HG02870 (cell line): ENCODE measurements around the gene PTPRM.

ENCODE experiments used
- ATAC-seq: cut with Tn5 transposase; IDR thresholded peaks from one replicate; pipeline ENCODE4 v1.9.1; 2021; ENCODE audit warnings: mild to moderate bottlenecking, moderate library complexity; ENCODE audit not compliant: unreplicated experiment

The PTPRM gene

GRCh38 chr18:7624697-7625096 lies 57.6 kb downstream of the PTPRM start:
- no peak for ATAC-seq

DNA sequence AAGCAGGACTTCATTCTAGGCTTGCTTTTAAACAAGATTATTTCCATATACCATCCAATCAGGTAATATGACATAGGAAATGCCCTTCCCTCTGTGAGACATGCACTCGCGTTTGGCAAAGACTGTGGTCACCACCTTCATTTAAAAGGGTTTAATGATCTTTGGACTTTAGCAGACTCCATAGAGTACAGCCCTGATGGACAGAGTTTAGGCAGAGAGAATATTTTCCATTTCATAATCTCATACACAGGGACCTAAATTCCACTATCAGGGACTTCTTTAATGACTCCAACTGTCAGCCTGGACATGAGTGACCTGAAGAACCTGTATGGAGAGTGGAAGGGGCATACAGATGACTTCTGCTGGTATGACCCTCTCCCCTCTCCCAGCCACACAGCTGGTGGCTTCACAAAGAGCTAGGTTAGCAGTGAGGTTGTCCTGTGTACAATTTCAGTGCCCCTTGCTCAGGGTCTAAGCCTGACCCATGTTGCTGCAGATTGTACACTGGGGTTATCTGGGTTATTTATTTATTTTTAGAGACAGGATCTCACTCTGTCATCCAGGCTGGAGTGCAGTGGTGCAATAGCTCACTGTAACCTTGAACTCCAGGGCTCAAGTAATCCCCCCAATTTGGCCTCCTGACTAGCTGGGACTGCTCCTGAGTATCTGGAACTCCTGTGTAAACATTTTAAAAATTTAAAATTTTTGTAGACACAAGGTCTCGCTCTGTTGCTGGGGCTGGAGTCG lies 59.2 kb downstream of the PTPRM start:
- no peak for ATAC-seq

- no peak for ATAC-seq
These were observed 59.9 kb downstream of the PTPRM start for GRCh38 chr18:7626922-7627440.

DNA sequence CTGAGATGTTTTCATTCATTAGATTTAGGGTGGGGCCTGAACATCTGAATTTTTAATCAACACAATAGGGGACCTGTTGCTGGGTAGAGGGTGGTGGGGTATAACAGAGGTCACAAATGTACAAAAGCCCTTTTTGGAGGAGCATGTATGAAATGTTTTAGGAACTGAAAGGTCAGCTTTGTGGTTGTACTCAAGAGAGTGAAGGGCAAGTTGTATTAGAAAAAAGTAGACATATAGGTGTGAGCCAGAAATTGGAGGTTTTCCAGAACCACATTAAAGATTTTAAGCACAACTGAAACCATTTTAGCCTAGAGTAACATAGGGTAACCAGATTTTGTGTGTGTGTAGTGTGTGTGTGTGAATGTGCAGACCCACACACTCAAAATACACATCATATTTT lies 62.3 kb downstream of the PTPRM start:
- ATAC-seq = no peak

DNA sequence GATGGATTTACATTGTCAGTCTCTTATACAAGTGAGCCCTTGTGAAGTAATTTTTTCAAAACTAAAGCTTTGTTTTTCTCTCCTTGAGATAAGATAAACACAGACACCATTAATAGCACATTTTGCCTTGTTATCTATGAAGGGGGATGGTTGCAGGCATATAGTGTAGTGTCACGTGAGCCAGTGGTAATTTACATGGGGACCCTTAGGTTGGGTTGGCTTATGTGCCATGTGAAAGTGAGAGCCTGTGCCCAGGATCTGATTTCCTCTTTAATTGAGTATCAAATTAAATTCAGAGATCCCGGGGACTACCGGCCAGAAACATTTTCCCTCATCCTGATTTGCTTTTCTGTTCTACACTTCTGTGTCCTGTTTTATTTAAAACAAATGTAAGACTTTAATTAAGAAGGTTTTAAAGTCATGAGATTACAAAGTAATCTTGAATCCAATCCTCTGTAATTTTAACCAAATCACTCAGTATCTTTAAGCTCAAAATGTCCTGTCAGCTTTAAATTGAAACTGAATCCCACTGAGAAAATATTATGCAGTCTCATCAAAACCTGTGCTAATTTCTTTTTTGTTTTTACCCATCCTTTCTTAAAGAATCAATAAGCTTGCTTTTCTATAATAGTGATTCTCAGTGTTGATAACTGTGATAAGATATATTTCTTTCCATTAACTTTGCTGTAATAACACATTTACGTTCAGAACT lies 63.8 kb downstream of the PTPRM start:
- ATAC-seq = no peak

- ATAC-seq = no peak
These were observed 65.3 kb downstream of the PTPRM start for GRCh38 chr18:7632152-7633098.

- no peak for ATAC-seq
These were observed 66.1 kb downstream of the PTPRM start for GRCh38 chr18:7633171-7633570.

DNA sequence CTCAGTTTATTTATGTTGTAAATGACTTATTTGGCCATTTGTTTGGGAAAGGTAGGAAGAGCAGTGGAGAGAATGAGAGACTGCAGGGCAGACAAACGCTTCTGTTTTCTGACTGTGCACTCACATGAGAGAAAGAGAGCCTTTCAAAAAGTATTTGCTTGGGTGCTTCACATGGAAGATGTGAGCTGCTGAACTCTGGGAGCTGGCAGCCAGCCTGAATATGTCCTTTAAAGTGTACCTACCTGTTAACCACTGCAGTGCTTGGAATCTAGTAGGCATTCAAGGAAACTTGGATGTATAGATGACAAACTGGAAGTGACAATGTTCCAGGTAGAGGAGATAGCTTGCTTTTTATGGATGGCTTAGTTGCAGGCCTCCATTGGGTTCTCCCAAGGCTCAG lies 68.8 kb downstream of the PTPRM start:
- no peak for ATAC-seq

DNA sequence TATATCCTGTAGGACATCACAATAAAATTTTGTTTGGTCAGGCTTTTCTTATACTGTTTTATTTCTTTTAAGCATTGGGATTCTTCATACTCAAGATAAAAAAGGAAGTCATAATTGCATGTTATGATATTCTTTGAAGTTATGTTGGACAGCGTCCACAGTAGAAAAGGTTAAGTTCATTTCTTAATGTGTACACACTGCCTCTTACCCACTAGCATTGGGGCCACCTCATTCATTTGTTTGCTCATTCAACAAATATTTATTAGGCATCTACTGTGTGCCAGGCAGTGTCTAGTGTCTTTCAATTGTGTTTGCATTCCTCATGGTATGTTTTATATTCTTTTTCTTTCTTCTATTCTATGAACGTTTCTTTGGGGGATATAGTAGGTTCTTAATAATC lies 70.2 kb downstream of the PTPRM start:
- no peak for ATAC-seq

DNA sequence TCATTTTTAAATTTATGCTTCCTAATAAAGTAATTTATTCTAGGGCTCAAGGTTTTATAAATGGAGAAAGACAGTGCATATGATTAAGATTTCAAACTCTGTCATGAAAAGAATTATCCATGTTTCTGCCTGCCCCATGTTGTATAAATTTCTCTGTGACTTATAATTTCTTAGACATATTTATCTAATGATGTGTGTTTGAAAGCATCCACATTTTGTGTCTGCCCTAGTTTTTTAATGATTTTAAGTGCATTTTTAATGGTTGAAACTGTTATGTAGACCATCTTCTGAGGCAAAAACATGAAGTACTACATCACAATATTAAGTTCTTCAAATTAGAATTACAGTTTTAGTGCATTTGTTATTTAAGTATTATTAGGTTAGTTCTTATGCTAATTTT lies 71.2 kb downstream of the PTPRM start:
- no peak for ATAC-seq

GRCh38 chr18:7641813-7642212 lies 74.7 kb downstream of the PTPRM start:
- ATAC-seq = no peak

GRCh38 chr18:7642331-7642890 lies 75.3 kb downstream of the PTPRM start:
- no peak for ATAC-seq

GRCh38 chr18:7645756-7646155 lies 78.6 kb downstream of the PTPRM start:
- no peak for ATAC-seq

DNA sequence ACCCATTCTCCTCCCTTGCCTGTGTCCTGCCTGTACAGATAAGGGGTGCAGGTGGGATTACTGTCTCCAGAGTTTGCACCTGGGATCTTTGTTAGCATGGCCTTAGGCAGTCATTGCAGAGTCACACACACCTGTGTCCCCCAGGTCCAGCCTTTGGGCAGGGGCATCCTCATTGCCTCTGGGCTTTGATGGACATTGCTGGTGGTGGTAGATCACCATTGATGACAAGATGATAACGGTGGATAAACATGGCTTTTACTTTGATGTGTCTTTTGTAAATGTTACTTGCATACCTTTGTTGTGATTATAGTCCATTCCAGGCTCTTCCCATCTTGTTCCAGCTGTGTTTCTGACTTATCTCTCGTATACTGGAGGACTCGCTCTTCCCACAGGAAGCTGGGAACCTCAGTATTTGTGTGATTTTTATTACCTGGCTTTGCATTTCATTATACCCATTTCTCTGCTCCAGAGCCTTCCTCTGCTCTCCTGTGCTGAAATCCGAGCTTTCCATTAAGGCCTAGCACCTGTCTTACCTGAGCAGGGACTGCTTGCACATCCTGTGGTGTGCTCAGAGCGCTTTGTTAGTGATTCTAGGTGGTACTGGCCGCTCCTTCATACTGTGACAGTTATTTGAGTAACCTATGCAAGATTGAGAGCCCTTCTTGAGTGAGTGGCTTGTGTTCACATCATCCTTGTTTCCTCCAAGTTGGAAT lies 79.2 kb downstream of the PTPRM start:
- ATAC-seq = no peak

DNA sequence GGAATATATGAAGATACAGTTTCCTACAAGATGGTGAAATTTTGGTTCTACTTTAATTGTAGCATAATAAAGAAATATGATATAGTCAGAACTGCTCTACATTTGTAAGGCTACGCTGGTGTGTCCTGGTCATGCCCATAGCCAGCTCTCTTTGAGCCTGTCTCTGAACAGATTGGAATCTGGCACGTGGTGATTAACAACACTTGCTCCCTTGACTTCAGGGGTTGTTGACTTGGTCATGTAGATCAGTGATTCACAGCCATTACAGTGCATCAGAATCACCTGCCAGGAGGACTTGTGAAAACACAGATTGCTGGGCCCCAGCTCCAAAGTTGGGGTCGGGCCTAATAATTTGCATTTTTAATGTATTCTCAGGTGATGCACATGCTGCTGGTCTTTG lies 80.4 kb downstream of the PTPRM start:
- ATAC-seq = no peak

DNA sequence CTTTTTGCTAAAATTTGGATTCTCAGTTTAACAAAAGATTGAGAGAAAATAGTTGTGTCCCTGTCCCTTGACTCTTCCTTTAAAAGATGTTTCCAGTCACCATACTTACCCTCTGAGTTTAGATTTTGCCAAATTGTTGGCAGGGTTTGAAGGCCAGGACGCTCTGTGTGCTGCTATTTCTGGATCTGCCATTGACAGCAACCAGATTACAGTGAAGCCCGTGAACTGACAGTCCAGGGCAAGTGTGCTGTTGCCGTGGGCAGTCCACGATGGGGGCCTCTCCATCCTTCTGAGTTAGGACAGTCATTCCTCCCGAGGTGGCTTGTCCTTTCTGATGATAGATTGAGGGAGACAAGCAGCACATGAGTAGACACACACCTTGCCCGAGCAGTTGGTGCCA lies 89.9 kb downstream of the PTPRM start:
- no peak for ATAC-seq

GRCh38 chr18:7657937-7658336 lies 90.8 kb downstream of the PTPRM start:
- no peak for ATAC-seq

GRCh38 chr18:7658701-7659100 lies 91.6 kb downstream of the PTPRM start:
- ATAC-seq = no peak

DNA sequence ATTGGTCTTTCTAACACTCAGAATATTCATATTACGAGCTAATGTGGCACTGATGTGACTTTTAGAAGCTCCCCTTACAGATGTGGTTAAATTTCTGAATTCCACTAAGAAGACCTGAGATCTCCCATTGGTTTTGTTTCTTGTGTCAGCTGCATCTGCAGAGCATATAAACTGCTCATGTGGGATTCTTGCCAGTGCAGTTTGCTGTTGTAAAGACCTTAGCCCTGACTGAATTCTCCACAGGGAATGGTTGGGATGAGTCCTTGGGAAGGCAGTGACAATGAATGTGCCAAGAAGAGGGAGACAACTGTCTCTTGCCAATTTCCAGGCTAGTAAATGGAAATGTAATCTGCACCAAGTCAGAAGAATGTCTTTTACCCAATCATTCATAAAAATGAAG lies 94.1 kb downstream of the PTPRM start:
- no peak for ATAC-seq

DNA sequence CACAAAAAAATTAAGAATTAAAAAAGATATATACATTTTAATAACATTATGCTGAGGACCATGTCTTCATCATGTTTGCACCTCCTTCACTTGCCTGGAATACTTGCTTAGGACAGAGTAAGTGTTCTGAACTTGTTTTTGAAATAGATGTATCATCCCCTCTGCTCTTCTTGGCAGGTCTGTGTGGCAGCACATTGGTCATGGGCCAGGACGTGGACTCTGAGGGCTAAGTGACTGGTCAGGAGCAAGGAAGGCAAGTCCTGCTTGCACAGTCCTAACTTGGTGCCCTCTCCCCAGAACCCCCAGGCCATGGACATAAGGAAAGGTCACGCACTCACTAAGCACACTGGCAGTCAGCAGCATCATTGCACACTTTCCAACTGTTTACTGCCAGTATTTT lies 95.8 kb downstream of the PTPRM start:
- ATAC-seq = no peak
